Duodenal mucosa (tissue), 2 donors: ENCODE results near the gene SORBS2.
"Not testable (repeated sequence)": the region's sequence is repeated elsewhere in the genome, so short reads cannot be mapped to it uniquely, and the experiment has no call there.

Experiments used
- H3K27ac ChIP-seq: one replicate; pipeline ENCODE4 v1.7.0; 2013; ENCODE audit warnings: low read depth, low read length
- H3K27me3 ChIP-seq, 2 donors: one replicate each; pipeline ENCODE4 v1.7.0; 2013; ENCODE audit warnings: low read length in 2 of 2, control low read depth in 1 of 2; ENCODE audit not compliant: insufficient read depth in 2 of 2, control insufficient read depth in 1 of 2
- H3K36me3 ChIP-seq, 2 donors: one replicate each; pipeline ENCODE4 v1.7.0; 2013; ENCODE audit warnings: low read length in 2 of 2, control low read depth in 1 of 2; ENCODE audit not compliant: insufficient read depth in 2 of 2, control insufficient read depth in 1 of 2
- H3K4me1 ChIP-seq, 2 donors: one replicate each; pipeline ENCODE4 v1.7.0; 2013; ENCODE audit warnings: low read length in 2 of 2, control low read depth in 1 of 2; ENCODE audit not compliant: insufficient read depth in 2 of 2, control insufficient read depth in 1 of 2
- H3K4me3 ChIP-seq, 2 donors: one replicate each; pipeline ENCODE4 v1.7.0; 2013; ENCODE audit warnings: low read length in 2 of 2, low read depth in 1 of 2
- H3K9ac ChIP-seq, 2 donors: one replicate each; pipeline ENCODE4 v1.7.0; 2013; ENCODE audit warnings: low read length in 2 of 2, low read depth in 1 of 2
- H3K9me3 ChIP-seq, 2 donors: one replicate each; pipeline ENCODE4 v1.7.0; 2013; ENCODE audit warnings: low read length in 2 of 2, control low read depth in 1 of 2; ENCODE audit not compliant: control insufficient read depth in 1 of 2

SORBS2 gene

GRCh38 chr4:185708348-185708747 is 103.6 kb downstream of the SORBS2 start:
- Histone ChIP-seq H3K27ac (no peak overlapping the region), H3K27me3 (no peaks in the 10 kb centered on the region), H3K36me3 (no peaks in the 10 kb centered on the region), H3K9me3 (peaks cover 4 to 6% of the 10 kb centered on the region in 2 donors), H3K4me1 (peaks cover 2 to 4% of the 10 kb centered on the region in 2 donors), H3K9ac (no peak overlapping the region), H3K4me3 (no peak overlapping the region)

DNA sequence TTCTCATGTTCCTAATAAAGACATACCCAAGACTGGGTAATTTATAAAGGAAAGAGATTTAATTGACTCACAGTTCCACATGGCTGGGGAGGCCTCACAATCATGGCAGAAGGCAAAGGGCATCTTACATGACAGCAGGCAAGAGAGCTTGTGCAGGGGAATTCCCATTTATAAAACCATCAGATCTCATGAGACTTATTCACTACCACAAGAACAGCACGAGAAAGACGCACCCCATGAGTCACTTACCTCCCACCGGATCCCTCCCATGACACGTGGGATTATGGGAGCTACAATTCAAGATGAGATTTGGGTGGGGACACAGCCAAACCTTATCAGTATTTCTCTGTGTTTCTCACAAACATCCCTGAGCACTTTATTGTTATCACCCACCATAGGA is 104.4 kb downstream of the SORBS2 start:
- not testable (repeated sequence) for H3K9ac ChIP-seq, H3K27ac ChIP-seq, H3K27me3 ChIP-seq, H3K36me3 ChIP-seq, H3K4me1 ChIP-seq, H3K9me3 ChIP-seq, H3K4me3 ChIP-seq

DNA sequence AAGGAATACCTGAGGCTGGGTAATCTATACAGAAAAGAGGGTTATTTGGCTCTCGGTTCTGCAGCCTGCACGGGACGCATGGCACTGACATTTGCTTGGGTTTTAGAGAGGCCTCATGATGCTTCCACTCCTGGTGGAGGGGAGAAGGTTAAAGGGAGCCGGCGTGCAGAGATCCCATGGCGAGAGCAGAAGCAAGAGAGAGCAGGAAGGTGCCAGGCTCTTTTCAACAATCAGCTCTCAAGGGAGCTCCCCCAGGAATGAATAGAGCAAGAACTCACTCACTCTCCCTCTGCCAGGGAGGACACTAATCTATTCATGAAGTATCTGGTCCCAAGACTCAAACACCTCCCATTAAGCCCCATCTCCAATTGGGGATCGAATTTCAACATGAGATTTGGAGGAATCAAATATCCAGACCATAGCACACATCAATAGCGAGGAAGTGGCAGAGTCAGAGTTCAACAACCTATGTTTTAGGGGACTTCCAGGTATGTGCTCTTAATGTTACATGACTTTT is 109.8 kb downstream of the SORBS2 start:
- Histone ChIP-seq H3K4me3 (no peak overlapping the region), H3K36me3 (no peaks in the 10 kb centered on the region), H3K9ac (no peak overlapping the region), H3K4me1 (peaks cover 0 to 1% of the 10 kb centered on the region in 2 donors), H3K27ac (no peak overlapping the region), H3K27me3 (no peaks in the 10 kb centered on the region), H3K9me3 (peaks cover 4 to 6% of the 10 kb centered on the region in 2 donors)

DNA sequence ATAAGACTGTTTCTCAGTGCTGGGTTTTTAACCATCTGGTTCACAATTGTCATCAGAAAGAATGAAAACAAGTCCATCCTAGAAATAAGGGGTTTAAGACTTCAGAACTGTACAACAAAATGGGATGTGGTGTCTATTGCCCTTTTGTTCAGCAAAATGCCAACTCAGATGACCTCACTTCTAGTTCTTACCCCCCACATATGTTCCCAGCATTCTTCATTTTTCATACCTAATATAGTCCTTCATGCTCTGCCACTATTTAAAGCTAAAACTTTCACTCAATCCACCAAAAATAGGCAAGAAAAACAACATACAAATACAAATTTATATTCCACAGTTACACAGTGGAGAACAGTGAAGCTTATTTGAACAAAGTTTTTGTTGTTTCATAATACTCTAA is 111.4 kb downstream of the SORBS2 start:
- Histone ChIP-seq H3K9ac (no peak overlapping the region), H3K4me3 (no peak overlapping the region), H3K9me3 (peaks cover under 1 to 1% of the 10 kb centered on the region in 2 donors), H3K27ac (no peak overlapping the region), H3K4me1 (no peaks in the 10 kb centered on the region), H3K27me3 (no peaks in the 10 kb centered on the region), H3K36me3 (no peaks in the 10 kb centered on the region)

- no peak overlapping the region for H3K27ac ChIP-seq
- no peaks in the 10 kb centered on the region for H3K27me3 ChIP-seq
- no peak overlapping the region for H3K4me3 ChIP-seq
- H3K36me3 ChIP-seq = no peaks in the 10 kb centered on the region
- H3K4me1 ChIP-seq = no peaks in the 10 kb centered on the region
- H3K9me3 ChIP-seq = no peaks in the 10 kb centered on the region
- H3K9ac ChIP-seq = no peak overlapping the region
Observed at GRCh38 chr4:185700048-185700447, 111.9 kb downstream of the SORBS2 start.

DNA sequence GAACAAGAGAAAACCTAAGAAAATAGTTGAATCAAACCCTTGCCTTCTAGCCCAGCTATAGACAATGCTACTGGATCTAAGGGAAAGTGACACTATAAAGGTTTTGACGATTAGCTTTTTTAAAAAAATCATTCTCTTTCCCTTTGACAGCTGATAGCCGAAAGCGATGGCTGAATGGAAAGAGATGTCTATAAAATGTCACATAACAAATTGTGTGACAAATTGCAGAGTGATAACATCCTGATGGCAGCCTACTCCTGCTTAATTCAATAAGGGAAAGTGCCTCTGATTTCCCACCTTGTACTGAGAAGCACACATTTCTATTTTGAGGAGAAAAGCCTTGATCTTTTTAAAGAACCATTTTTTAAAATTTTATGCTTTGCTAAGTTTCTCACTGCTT is 114.5 kb downstream of the SORBS2 start:
- Histone ChIP-seq H3K27me3 (no peaks in the 10 kb centered on the region), H3K36me3 (no peaks in the 10 kb centered on the region), H3K9me3 (no peaks in the 10 kb centered on the region), H3K4me1 (no peaks in the 10 kb centered on the region), H3K4me3 (no peak overlapping the region), H3K27ac (no peak overlapping the region), H3K9ac (no peak overlapping the region)

DNA sequence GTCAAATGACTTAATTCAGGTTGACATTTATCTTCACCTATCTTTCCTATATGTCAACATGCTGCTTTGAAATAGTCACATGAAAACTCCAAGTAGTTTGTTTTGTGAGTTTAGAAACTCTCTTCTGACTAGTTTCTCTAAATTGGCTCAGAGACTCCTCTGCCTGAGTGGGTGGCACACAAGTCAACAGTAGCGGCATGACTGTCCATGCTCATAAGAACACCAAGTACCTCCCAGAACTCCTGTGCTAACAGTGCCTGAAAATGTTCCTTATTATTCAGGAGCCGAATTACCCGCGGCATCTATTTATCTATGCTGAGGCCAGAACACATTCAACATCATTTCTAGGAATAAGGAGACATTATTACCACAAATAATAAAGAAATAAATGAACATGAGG is 116.3 kb downstream of the SORBS2 start:
- no peaks in the 10 kb centered on the region for H3K36me3 ChIP-seq
- no peaks in the 10 kb centered on the region for H3K4me1 ChIP-seq
- no peak overlapping the region for H3K27ac ChIP-seq
- no peaks in the 10 kb centered on the region for H3K9me3 ChIP-seq
- no peak overlapping the region for H3K9ac ChIP-seq
- H3K27me3 ChIP-seq = no peaks in the 10 kb centered on the region
- H3K4me3 ChIP-seq = no peak overlapping the region

- Histone ChIP-seq H3K4me3 (no peak overlapping the region), H3K27me3 (no peaks in the 10 kb centered on the region), H3K4me1 (no peaks in the 10 kb centered on the region), H3K27ac (no peak overlapping the region), H3K36me3 (no peaks in the 10 kb centered on the region), H3K9ac (no peak overlapping the region), H3K9me3 (no peaks in the 10 kb centered on the region)
Observed at GRCh38 chr4:185693548-185694215, 118.3 kb downstream of the SORBS2 start.

DNA sequence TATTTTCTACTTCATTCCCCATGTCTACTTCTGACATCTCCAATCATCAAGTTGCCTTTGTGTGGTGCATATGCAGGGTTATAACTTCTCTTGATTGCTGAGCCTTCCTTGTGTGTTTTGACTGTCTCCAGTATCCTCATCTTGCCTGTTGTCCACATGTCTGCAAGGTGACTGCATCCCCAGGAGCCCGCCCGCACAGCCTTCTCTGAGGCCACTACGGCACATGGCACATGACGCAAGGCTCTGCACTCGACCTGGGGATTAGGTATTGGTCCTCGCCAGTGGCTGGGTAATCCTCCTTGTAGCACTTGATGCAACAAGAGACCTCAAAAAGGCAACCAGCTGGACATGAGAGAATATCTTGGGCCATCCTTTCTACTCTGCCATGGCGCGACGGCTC is 122.6 kb downstream of the SORBS2 start:
- Histone ChIP-seq H3K36me3 (no peaks in the 10 kb centered on the region), H3K27ac (no peak overlapping the region), H3K9me3 (no peaks in the 10 kb centered on the region), H3K9ac (no peak overlapping the region), H3K4me3 (no peak overlapping the region), H3K4me1 (no peaks in the 10 kb centered on the region), H3K27me3 (no peaks in the 10 kb centered on the region)

DNA sequence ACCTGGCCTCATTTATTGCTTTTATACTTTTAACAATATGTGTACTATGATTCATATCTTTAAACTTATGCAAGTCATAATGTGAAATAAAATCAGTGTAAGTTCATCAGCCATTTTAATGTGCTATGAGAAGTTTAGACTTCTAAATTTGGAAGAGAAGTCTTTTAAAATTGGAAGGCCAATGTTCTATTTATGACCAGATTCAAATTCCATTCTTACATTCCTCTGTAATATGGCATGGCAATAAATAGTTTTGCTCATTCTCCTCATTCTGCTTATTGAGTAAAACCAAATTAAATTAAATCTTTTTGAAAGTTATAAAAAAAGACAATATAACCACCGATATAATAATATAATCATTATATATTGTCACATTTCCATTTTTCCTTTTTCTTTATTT is 126.2 kb downstream of the SORBS2 start:
- Histone ChIP-seq H3K9ac (no peak overlapping the region), H3K27me3 (no peaks in the 10 kb centered on the region), H3K4me3 (no peak overlapping the region), H3K9me3 (no peaks in the 10 kb centered on the region), H3K4me1 (no peaks in the 10 kb centered on the region), H3K36me3 (no peaks in the 10 kb centered on the region), H3K27ac (no peak overlapping the region)
